SK-N-SH treated with all-trans-retinoic acid at 6 μM for 48 hours (cell line): ENCODE data around the gene TMEM62.

ENCODE experiments used
- ATAC-seq: fragments of 200-7000 bp; cut with Tn5 transposase; 3 replicates; pipeline ENCODE4 v1.9.1; 2020; ENCODE audit warnings: mild to moderate bottlenecking, moderate library complexity
- ARNTL ChIP-seq: fragments of 450-650 bp; formaldehyde crosslinking; IDR thresholded peaks from 2 replicates; pipeline ENCODE4 v1.5.0; 2020; ENCODE audit warnings: low read depth, mild to moderate bottlenecking, moderate library complexity, borderline replicate concordance
- BACH2 ChIP-seq: fragments of 250-450 bp; sonication (Bioruptor Pico); IDR thresholded peaks from 2 replicates; pipeline ENCODE4 v1.9.0; 2021; ENCODE audit warnings: mild to moderate bottlenecking, borderline replicate concordance
- CREB5 ChIP-seq: fragments of 250-450 bp; sonication (Bioruptor Pico); IDR thresholded peaks from 2 replicates; pipeline ENCODE4 v1.5.1; 2020; ENCODE audit warnings: low read depth, mild to moderate bottlenecking, moderate library complexity
- CSDC2 ChIP-seq: fragments of 250-450 bp; sonication (Bioruptor Pico); IDR thresholded peaks from 2 replicates; pipeline ENCODE4 v1.5.0; 2020; ENCODE audit warnings: mild to moderate bottlenecking, moderate library complexity
- CSRNP3 ChIP-seq: fragments of 250-450 bp; sonication (Bioruptor Pico); IDR thresholded peaks from 2 replicates; pipeline ENCODE4 v1.5.1; 2021; ENCODE audit warnings: mild to moderate bottlenecking, moderate library complexity
- ESRRG ChIP-seq: fragments of 250-450 bp; sonication (Bioruptor Pico); IDR thresholded peaks from 2 replicates; pipeline ENCODE4 v1.6.1; 2021; ENCODE audit warnings: mild to moderate bottlenecking
- GLIS3 ChIP-seq: fragments of 250-450 bp; sonication (Bioruptor Pico); IDR thresholded peaks from 2 replicates; pipeline ENCODE4 v1.5.0; 2020; ENCODE audit warnings: mild to moderate bottlenecking, moderate library complexity
- OSR1 ChIP-seq: fragments of 250-450 bp; sonication (Bioruptor Pico); IDR thresholded peaks from 2 replicates; pipeline ENCODE4 v1.8.0; 2022; ENCODE audit warnings: moderate library complexity, mild to moderate bottlenecking, inconsistent platforms
- PATZ1 ChIP-seq: fragments of 250-450 bp; sonication (Bioruptor Pico); IDR thresholded peaks from 2 replicates; pipeline ENCODE4 v1.8.0; 2020; ENCODE audit warnings: mild to moderate bottlenecking, moderate library complexity, borderline replicate concordance
- POU6F1 ChIP-seq: fragments of 250-450 bp; sonication (Bioruptor Pico); IDR thresholded peaks from 2 replicates; pipeline ENCODE4 v1.8.0; 2021; ENCODE audit warnings: low read depth, mild to moderate bottlenecking, moderate library complexity, borderline replicate concordance
- RARB ChIP-seq: fragments of 250-450 bp; sonication (Bioruptor Pico); IDR thresholded peaks from 2 replicates; pipeline ENCODE4 v1.8.0; 2021; ENCODE audit warnings: mild to moderate bottlenecking, moderate library complexity
- SNAI2 ChIP-seq: fragments of 250-450 bp; sonication (Bioruptor Pico); IDR thresholded peaks from 2 replicates; pipeline ENCODE4 v1.5.0; 2020; ENCODE audit warnings: mild to moderate bottlenecking, moderate library complexity
- TCF4 ChIP-seq: fragments of 250-450 bp; sonication (Bioruptor Pico); IDR thresholded peaks from 2 replicates; pipeline ENCODE4 v1.8.0; 2021; ENCODE audit warnings: mild to moderate bottlenecking, moderate library complexity, borderline replicate concordance
- TOX ChIP-seq: fragments of 250-450 bp; sonication (Bioruptor Pico); IDR thresholded peaks from 2 replicates; pipeline ENCODE4 v1.8.0; 2021; ENCODE audit warnings: mild to moderate bottlenecking, moderate library complexity, borderline replicate concordance
- ZC3H10 ChIP-seq: fragments of 250-450 bp; sonication (Bioruptor Pico); IDR thresholded peaks from 2 replicates; pipeline ENCODE4 v1.5.1; 2021; ENCODE audit warnings: mild to moderate bottlenecking, moderate library complexity
- ZFP3 ChIP-seq: fragments of 250-450 bp; sonication (Bioruptor Pico); IDR thresholded peaks from 2 replicates; pipeline ENCODE4 v1.5.0; 2020; ENCODE audit warnings: mild to moderate bottlenecking, moderate library complexity
- ZFP30 ChIP-seq: fragments of 450-650 bp; formaldehyde crosslinking; IDR thresholded peaks from 2 replicates; pipeline ENCODE4 v1.5.0; 2022; ENCODE audit warnings: mild to moderate bottlenecking, moderate library complexity
- ZNF565 ChIP-seq: fragments of 450-650 bp; formaldehyde crosslinking; conservative IDR thresholded peaks from 2 replicates; pipeline ENCODE4 v1.5.0; 2020; ENCODE audit warnings: low read depth, mild to moderate bottlenecking, moderate library complexity
- ZNF70 ChIP-seq: fragments of 450-650 bp; formaldehyde crosslinking; IDR thresholded peaks from 2 replicates; pipeline ENCODE4 v1.5.0; 2020; ENCODE audit warnings: mild to moderate bottlenecking, moderate library complexity
- ZNF8 ChIP-seq: fragments of 450-650 bp; formaldehyde crosslinking; IDR thresholded peaks from 2 replicates; pipeline ENCODE4 v1.5.0; 2020; ENCODE audit warnings: mild to moderate bottlenecking, moderate library complexity
- TF ChIP-seq, protein P1 (sequence below): fragments of 250-450 bp; sonication (Bioruptor Pico); IDR thresholded peaks from 2 replicates; pipeline ENCODE4 v1.5.0; 2020; ENCODE audit warnings: mild to moderate bottlenecking, moderate library complexity

The TMEM62 gene

GRCh38 chr15:43102187-43102586 lies 31.2 kb upstream of the TMEM62 start:
- TF ChIP-seq PATZ1 (CRISPR knock-in tag) (no peak), ZFP3 (CRISPR knock-in tag) (no peak), SNAI2 (CRISPR knock-in tag) (no peak), TCF4 (CRISPR knock-in tag) (no peak), POU6F1 (CRISPR knock-in tag) (no peak), ZNF565 (CRISPR knock-in tag) (no peak), ZNF70 (no peak), ZFP30 (CRISPR knock-in tag) (no peak), ESRRG (CRISPR knock-in tag) (no peak), TOX (CRISPR knock-in tag) (no peak), RARB (CRISPR knock-in tag) (no peak), OSR1 (CRISPR knock-in tag) (no peak)
- TF ChIP-seq, protein P1, sequence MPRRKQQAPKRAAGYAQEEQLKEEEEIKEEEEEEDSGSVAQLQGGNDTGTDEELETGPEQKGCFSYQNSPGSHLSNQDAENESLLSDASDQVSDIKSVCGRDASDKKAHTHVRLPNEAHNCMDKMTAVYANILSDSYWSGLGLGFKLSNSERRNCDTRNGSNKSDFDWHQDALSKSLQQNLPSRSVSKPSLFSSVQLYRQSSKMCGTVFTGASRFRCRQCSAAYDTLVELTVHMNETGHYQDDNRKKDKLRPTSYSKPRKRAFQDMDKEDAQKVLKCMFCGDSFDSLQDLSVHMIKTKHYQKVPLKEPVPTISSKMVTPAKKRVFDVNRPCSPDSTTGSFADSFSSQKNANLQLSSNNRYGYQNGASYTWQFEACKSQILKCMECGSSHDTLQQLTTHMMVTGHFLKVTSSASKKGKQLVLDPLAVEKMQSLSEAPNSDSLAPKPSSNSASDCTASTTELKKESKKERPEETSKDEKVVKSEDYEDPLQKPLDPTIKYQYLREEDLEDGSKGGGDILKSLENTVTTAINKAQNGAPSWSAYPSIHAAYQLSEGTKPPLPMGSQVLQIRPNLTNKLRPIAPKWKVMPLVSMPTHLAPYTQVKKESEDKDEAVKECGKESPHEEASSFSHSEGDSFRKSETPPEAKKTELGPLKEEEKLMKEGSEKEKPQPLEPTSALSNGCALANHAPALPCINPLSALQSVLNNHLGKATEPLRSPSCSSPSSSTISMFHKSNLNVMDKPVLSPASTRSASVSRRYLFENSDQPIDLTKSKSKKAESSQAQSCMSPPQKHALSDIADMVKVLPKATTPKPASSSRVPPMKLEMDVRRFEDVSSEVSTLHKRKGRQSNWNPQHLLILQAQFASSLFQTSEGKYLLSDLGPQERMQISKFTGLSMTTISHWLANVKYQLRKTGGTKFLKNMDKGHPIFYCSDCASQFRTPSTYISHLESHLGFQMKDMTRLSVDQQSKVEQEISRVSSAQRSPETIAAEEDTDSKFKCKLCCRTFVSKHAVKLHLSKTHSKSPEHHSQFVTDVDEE, result no peak
- TF ChIP-seq, all 23 proteins: peak for 0
- ATAC-seq, result no peak

DNA sequence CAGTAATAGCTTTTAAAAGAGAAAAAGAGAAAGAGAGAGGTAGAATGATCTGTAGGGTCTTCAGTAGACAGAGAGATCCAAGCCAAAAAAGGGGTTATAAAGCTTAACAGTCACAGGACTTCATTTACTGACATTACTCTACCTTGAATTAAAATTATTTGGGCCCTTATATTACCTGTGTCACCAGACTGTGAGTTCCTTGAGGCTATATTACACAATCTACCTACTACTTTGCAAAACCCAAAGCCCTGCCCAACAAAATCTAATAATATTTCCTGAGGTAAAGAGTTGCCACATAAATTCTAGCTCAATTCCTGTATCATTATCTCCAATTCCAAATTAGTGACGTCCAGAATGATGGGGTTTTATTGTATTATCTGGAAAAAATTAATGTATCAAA lies 29.5 kb upstream of the TMEM62 start:
- ATAC-seq, result no peak
- TF ChIP-seq PATZ1 (CRISPR knock-in tag), result no peak
- TF ChIP-seq SNAI2 (CRISPR knock-in tag), result no peak
- no peak for TF ChIP-seq ZFP30 (CRISPR knock-in tag)
- no peak for TF ChIP-seq ARNTL
- TF ChIP-seq BACH2 (CRISPR knock-in tag), result no peak
- no peak for TF ChIP-seq ZNF70
- TF ChIP-seq ZNF565 (CRISPR knock-in tag), result no peak
- no peak for TF ChIP-seq OSR1 (CRISPR knock-in tag)
- TF ChIP-seq TCF4 (CRISPR knock-in tag), result no peak
- no peak for TF ChIP-seq RARB (CRISPR knock-in tag)
- no peak for TF ChIP-seq CSDC2 (CRISPR knock-in tag)
- TF ChIP-seq ZC3H10 (CRISPR knock-in tag), result no peak
- no peak for TF ChIP-seq ZNF8 (CRISPR knock-in tag)
- no peak for TF ChIP-seq POU6F1 (CRISPR knock-in tag)
- no peak for TF ChIP-seq CREB5 (CRISPR knock-in tag)
- TF ChIP-seq ESRRG (CRISPR knock-in tag), result no peak
- TF ChIP-seq CSRNP3 (CRISPR knock-in tag), result no peak
- no peak for TF ChIP-seq GLIS3 (CRISPR knock-in tag)
- no peak for TF ChIP-seq TOX (CRISPR knock-in tag)
